ENCODE data around the gene C22orf39. TPM values are rescaled to one million over a fixed set of nuclear protein-coding genes. Genes with fewer than 3 reads are reported as not detected.

C22orf39 gene
- total and polyA plus RNA-seq, 2 donors (not counting 1 experiment from before 2014, with no cell fraction given): 15.9 to 16.2 TPM

GRCh38 chr22:19449422-19449767 lies 1.9 kb upstream of the C22orf39 start:
- TF ChIP-seq CTCF (conservative IDR thresholded peaks at IDR 0.05 in 1 of 2, IDR thresholded peaks at IDR 0.05 in 1 of 2; ENCODE audit: low read depth in 1 of 2, low read length in 2 of 2) (no peak), EZH2 (IDR thresholded peaks at IDR 0.05; ENCODE audit: low read length, missing control alignments) (no peak)
- H3K79me2 ChIP-seq (ENCODE audit: control insufficient read depth, insufficient read depth, low read length): peaks cover 16% of the 10 kb centered on the region
- no peak overlapping the region for H3K9ac ChIP-seq (ENCODE audit: insufficient read depth, low read length)
- H3K9me3 ChIP-seq (ENCODE audit: control insufficient read depth, insufficient read depth, low read depth, low read length): no peaks in the 10 kb centered on the region
- DNase-seq (ENCODE audit: low read depth in 2 of 2): no peak
- H3K27me3 ChIP-seq (ENCODE audit: control insufficient read depth, insufficient read depth, low read length): no peaks in the 10 kb centered on the region
- H4K20me1 ChIP-seq (ENCODE audit: control insufficient read depth, extremely low read depth, insufficient read depth, low read length): no peaks in the 10 kb centered on the region
- no peak overlapping the region for H2AFZ ChIP-seq (ENCODE audit: low read length)
- no peak overlapping the region for H3K27ac ChIP-seq (ENCODE audit: insufficient read depth, low read length)
- peaks cover 7% of the 10 kb centered on the region for H3K36me3 ChIP-seq (ENCODE audit: control insufficient read depth, insufficient read depth, low read length)
- no peak overlapping the region for H3K4me3 ChIP-seq (replicated peaks in 1 of 4; ENCODE audit: control extremely low read depth in 1 of 4, insufficient read depth in 1 of 4, low read depth in 3 of 4, low read length in 4 of 4)
- H3K4me1 ChIP-seq (ENCODE audit: control insufficient read depth, extremely low read depth, insufficient read depth, low read length): peaks cover 2% of the 10 kb centered on the region
- no peak overlapping the region for H3K4me2 ChIP-seq (ENCODE audit: extremely low read depth, insufficient read depth, low read length)

- no peaks in the 10 kb centered on the region for H3K9me3 ChIP-seq (ENCODE audit: control insufficient read depth, insufficient read depth, low read depth, low read length)
- H3K4me1 ChIP-seq (ENCODE audit: control insufficient read depth, extremely low read depth, insufficient read depth, low read length): peaks cover 2% of the 10 kb centered on the region
- H3K4me3 ChIP-seq (replicated peaks in 1 of 4; ENCODE audit: control extremely low read depth in 1 of 4, insufficient read depth in 1 of 4, low read depth in 3 of 4, low read length in 4 of 4): peak overlapping the region in 1 of 4 experiments; percentile 80
- no peaks in the 10 kb centered on the region for H4K20me1 ChIP-seq (ENCODE audit: control insufficient read depth, extremely low read depth, insufficient read depth, low read length)
- H3K36me3 ChIP-seq (ENCODE audit: control insufficient read depth, insufficient read depth, low read length): peaks cover 7% of the 10 kb centered on the region
- H2AFZ ChIP-seq (ENCODE audit: low read length): no peak overlapping the region
- H3K27ac ChIP-seq (ENCODE audit: insufficient read depth, low read length): no peak overlapping the region
- no peaks in the 10 kb centered on the region for H3K27me3 ChIP-seq (ENCODE audit: control insufficient read depth, insufficient read depth, low read length)
- H3K79me2 ChIP-seq (ENCODE audit: control insufficient read depth, insufficient read depth, low read length): peaks cover 18% of the 10 kb centered on the region
- peak overlapping the region; percentile 99 for H3K4me2 ChIP-seq (ENCODE audit: extremely low read depth, insufficient read depth, low read length)
- DNase-seq (ENCODE audit: low read depth in 2 of 2): no peak
- H3K9ac ChIP-seq (ENCODE audit: insufficient read depth, low read length): no peak overlapping the region
- TF ChIP-seq CTCF (conservative IDR thresholded peaks at IDR 0.05 in 1 of 2, IDR thresholded peaks at IDR 0.05 in 1 of 2; ENCODE audit: low read depth in 1 of 2, low read length in 2 of 2): no peak
- TF ChIP-seq EZH2 (IDR thresholded peaks at IDR 0.05; ENCODE audit: low read length, missing control alignments): no peak
These were observed 1.4 kb upstream of the C22orf39 start for GRCh38 chr22:19448739-19449421.

- TF ChIP-seq CTCF (conservative IDR thresholded peaks at IDR 0.05 in 1 of 2, IDR thresholded peaks at IDR 0.05 in 1 of 2; ENCODE audit: low read depth in 1 of 2, low read length in 2 of 2) (no peak), EZH2 (IDR thresholded peaks at IDR 0.05; ENCODE audit: low read length, missing control alignments) (no peak)
- DNase-seq (ENCODE audit: low read depth in 2 of 2): peak; percentile 59 to 64
- Histone ChIP-seq H3K9me3 (ENCODE audit: control insufficient read depth, insufficient read depth, low read depth, low read length) (no peaks in the 10 kb centered on the region), H3K4me1 (ENCODE audit: control insufficient read depth, extremely low read depth, insufficient read depth, low read length) (peaks cover 2% of the 10 kb centered on the region), H3K4me3 (replicated peaks in 1 of 4; ENCODE audit: control extremely low read depth in 1 of 4, insufficient read depth in 1 of 4, low read depth in 3 of 4, low read length in 4 of 4) (peak overlapping the region; percentile 70 to 88 (median 83)), H3K27me3 (ENCODE audit: control insufficient read depth, insufficient read depth, low read length) (no peaks in the 10 kb centered on the region), H3K36me3 (ENCODE audit: control insufficient read depth, insufficient read depth, low read length) (peaks cover 5% of the 10 kb centered on the region), H2AFZ (ENCODE audit: low read length) (peak overlapping the region; percentile 82), H4K20me1 (ENCODE audit: control insufficient read depth, extremely low read depth, insufficient read depth, low read length) (no peaks in the 10 kb centered on the region), H3K79me2 (ENCODE audit: control insufficient read depth, insufficient read depth, low read length) (peaks cover 22% of the 10 kb centered on the region), H3K9ac (ENCODE audit: insufficient read depth, low read length) (peak overlapping the region; percentile 82), H3K27ac (ENCODE audit: insufficient read depth, low read length) (peak overlapping the region; percentile 81), H3K4me2 (ENCODE audit: extremely low read depth, insufficient read depth, low read length) (peak overlapping the region; percentile 99)
These were observed 631 bp upstream of the C22orf39 start for GRCh38 chr22:19448076-19448607.
